NCI-H2107 treated with DMSO at 0.1 percent for 48 hours (cell line): ENCODE results near the gene FOXC2.
A peak's percentile ranks its signal among the peaks of the same experiment; 100 is the strongest.

ENCODE experiments used
- DNase-seq: peaks from one replicate; lab custom pipeline; 2025; ENCODE audit not compliant: unreplicated experiment; lab: John Stamatoyannopoulos, UW

Gene FOXC2

DNA sequence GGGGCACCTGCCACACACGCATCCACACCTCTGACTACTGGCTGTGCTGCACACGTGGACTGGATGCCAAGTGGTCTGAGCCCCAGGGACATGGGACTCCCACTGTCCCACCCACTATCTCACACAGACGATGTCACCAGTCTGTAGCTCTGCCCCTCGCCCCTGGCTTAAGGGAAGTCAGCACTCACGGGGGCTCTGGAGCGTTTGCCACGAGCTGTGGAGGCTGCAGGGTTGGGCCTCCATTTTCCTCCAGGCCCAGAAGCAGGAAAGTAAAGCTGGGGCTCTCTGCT is 34.2 kb upstream of the FOXC2 start:
- no peak for DNase-seq

DNA sequence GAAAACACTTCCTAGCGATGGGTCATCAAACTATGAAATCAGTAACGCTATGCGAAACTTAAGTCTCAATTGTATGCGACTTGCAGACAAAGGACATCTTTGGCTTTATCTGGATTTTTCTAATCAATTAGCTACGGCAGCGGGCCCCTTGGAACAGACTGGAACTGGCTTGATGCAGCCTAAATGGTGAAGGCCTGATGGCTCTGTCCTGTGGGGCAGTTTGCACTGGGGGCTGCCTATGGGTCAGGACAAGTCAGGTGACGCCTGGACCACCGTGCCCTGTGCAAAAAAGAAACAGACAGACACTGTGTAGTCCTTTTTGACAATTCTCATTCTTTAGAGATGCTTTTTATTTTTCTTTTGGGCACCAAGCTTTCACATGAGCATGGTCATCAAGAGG is 33.6 kb upstream of the FOXC2 start:
- no peak for DNase-seq

DNA sequence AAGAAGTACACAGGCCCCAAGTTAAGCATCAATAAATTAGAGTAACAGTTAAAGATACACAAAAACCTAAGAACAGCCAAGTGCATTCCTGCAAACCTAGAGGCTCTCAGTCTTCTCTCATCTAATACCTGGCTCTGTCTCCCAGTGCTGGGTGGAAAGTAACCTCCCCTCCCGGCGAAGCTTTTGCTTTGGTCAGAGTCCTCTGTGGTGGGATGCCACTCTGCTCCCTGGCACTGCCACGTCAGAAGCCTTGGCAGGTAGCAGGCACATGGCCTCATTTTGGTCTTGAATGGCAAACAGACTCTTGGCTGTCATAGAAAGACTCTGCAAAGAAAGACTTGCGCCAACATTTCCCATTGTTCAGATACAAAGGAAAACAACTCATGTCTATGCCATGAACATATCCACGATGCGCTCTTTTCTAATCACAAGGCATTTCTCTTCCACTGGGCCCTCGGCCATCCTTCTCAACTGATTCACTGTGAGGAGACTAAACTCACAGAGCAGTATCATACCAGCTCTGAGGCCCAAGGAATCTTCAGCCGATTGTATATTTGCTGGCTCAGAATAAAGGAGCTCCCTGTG is 32.8 kb upstream of the FOXC2 start:
- DNase-seq, result no peak

DNA sequence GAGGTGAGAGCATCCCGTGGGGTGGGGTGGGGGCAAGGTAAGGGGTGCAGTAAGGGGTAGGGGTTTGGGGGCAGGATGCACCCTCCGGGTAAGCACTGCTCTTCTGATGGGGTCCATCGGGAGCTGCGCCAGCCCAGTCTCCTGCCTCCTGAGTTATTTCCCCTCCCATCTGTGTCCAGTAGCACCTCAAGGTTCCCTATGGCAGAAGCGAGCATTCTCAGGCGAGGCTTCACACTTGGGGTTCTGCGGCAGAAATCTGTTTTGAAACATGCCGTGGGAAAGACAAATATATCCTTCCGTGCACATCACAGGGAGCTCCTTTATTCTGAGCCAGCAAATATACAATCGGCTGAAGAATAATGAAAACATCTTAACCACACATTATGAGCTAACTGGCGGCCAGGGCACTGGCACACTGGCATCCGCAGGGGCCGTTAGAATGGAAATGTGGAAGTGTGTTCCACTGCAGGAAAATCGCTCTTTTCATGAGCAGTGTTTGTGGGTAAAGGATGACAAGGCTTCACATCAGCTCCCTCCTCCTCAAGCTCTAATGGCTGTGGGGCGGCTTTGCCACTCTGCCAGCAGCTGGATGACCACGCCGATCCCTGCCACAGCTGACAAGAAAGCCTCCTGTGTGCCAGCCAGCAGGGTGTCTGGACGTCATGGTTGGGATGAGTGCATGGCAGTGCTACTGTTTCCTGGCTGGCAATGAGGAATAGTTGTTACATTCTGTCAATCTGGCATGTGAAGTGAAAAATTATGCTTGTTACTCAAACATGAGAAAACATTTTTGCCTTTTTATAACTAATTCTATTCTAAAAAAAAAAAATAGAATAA is 31.6 kb upstream of the FOXC2 start:
- DNase-seq, result no peak

DNA sequence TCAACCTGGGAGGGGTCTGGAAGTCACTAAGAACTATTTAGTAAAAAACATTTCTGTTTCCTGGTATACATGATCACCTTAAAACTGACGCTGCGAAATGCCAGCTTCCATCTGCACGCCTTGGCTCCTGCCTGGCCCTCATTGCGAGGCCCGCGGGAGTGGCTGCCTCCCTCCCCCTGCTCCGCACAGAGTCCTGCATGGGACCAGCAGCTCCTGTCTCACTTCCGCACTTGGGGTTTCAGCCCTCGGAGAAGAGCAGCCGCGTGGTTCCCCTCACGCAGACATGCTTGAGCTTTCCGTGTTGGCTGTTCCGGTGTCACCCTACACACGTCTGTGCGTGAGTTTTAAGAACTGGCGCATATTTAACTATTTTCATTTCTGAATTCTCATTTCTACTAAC is 30.0 kb upstream of the FOXC2 start:
- no peak for DNase-seq

DNA sequence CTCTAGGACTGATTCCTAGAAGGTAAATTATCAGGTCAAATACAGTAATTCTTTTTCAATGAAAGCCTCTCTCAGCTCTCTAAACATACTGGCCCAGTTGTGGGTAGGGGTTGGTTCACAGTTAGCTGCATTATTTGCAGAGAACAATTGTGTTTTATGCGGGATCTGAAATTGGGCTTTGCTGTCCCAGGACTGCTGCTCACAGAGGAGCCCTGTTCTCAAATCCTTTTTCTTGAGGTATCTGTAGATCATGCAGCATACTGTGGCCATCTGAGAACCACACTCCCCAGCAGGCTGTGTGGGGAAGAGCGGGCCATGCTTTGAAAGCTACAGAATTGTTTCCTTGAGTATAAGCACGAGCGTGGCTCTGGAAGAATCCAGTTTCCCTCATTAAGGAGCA is 29.1 kb upstream of the FOXC2 start:
- no peak for DNase-seq

DNA sequence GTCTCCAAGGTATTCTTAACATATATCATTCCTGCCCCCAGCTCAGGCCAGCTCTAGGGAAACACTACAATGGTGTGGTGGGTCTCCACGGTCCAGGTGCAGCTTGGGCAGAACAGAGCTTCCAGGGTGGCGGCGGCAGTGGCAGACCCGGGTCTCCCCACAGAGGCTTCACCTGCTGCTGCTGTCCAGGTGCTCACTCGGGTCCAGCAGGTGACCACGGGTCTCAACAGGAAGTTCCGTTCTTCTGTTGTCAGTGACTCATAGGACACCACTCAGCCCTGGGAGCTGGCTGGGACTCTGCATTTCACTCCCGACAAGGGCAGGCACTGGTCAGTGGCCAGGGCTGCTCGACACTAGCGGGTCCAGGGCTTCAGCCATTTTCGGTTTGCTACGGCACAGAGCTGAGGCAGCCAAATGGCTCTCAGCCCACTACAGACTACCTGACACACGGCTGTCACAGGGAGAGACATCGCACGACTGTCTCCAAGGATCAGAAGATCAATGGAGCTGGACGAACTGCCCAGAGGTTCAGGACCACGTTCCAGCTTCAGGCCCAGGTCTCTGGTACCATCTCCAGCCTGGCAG is 28.3 kb upstream of the FOXC2 start:
- no peak for DNase-seq

DNA sequence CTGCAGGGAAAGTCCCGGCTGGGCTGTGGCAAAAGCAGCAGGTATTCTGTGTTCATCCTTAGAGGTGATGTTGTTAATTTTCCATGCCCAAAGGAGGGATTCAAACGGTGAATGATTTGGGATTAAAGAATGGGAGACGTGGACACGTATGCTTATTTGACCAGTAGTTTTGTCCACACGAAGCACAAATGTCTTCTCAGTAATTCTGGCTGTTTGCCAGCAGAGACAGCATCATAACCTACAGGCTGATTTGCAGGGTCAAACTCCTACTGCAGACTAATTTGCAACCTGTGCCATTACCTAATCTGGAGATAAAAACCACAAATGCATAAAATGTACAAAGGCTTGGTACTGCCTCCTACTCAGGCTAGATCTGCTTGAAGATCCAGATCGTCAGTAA is 25.7 kb upstream of the FOXC2 start:
- no peak for DNase-seq

DNA sequence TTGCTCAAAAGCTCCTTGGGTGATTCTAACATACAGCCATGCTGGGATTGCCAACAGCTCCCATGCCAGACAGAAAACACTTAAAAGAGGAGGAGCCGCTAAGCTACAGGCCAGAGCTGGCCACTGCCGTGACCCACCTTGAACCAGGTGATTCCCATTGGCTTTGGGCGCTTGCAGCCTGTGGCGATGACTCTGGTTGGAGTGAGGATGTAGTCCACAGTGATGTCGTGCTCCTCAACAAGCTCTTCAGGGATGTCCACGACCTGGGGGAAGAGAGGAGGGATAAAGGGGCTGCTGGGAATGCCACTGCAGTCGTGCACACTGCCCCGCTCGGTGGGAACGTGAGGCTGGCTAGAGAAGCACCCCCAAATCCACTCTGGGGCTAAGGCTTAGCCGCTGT is 25.1 kb upstream of the FOXC2 start:
- no peak for DNase-seq

DNA sequence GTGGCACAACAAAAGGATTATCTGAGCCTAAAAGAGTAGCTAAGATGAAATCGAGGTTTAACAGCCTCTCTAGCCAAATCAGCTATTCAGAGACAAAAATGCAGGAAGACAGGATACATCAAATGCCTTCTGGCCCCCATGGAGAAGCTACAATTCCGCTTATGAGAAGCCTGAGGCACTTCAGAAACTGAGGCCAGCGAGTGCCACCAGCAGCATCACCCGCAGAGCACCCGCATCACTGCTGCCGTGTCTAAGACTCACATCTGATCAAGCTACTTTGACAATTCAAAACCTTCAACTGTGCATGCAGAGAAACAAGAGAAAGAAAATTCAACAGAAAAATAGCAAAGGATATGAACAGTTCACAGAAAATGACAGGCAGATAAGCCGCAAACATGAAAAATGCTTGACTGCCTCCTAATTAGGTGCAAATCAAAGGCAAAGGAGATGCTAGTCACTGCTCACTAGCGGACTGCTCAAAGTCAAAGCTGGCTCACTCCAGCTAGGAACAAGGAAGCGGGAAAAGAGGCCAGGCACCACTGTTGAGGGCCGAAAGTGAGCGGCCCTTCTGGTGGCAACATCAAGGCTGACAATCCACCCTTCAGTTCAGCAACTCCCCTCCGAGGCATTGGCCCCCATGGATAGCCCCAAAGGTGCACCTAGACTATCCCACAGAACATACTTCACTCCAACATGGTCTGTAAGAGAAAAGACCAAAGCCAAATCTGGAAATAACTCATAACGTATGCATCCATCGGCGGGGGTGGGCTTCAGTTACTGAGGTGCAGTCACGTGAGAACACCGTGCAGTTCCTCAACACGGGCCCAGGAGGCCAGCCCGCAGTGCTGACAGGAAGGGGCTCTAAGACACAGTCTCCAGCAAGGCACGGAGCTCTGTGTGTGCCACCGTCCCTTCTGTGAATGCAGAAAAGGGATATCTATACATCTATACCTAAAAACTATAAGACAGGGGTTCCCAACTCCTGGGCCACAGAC is 23.6 kb upstream of the FOXC2 start:
- DNase-seq, result no peak

DNA sequence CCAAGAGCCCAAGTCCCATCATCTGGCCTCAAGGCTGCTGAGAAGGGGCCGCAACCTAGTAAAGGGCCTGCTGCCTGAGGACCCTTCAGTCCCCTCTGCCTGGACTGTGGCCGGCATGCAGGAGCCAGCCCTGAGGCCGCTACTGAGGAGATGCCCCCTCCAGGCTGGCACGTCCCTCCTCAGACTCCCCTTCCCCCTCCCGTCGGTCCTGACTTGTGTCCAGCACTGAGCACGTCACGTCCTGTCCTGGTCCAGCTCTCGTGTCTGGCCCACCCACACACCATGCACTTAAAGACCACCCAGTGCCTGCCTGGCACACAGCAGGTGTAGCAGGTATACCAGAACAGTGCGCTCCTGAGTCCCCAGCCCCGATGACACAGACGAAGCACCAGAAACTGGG is 21.1 kb upstream of the FOXC2 start:
- DNase-seq, result no peak

DNA sequence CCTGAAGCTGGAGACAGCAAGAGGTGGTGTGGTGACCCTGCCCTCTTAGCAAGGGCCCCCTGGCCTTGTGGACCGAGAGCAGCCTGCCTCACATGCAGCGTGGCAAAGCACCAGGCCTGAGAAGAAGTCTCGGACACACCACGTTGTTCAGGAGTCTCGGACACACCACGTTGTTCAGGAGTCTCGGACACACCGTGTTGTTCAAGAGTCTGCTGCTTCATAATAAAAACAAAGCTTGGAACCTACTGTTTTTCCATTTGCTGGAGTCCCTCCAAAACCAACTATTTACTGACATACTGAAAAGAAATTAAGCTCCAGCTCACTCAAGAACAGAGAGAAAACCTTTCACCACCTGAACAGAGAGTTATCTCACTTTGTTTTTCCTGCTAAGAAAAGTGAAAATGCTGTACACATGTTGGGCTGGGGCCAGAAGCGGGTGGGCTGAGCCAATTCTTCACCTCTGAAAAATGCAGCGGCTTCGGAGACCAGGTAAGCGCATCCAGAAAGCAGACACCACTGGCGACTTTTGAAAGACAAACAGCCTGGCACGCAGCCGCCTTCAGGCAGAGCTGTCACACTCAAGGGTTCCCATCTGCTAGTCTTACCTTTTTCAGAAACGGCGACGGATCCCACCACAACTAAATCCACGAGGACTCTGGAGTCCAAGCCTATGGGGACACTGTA is 20.5 kb upstream of the FOXC2 start:
- DNase-seq, result no peak

DNA sequence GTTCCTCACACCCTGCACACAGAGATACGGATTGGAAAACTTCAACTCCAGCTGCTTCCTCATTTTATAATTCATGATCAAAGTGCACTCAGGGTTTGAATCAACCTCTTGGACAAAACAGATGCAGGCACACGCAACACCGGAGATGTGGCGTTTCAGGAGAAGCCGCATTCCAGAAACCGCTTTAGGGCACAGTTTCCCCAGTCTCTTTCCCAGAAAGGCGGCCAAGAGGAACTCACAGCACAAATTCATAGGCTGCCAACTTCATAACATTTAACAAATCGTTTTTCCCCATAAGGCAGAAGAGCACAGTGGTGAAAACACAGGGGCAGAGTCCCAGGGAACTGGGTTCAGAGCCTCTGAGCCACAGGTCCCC is 20.0 kb upstream of the FOXC2 start:
- DNase-seq, result no peak

DNA sequence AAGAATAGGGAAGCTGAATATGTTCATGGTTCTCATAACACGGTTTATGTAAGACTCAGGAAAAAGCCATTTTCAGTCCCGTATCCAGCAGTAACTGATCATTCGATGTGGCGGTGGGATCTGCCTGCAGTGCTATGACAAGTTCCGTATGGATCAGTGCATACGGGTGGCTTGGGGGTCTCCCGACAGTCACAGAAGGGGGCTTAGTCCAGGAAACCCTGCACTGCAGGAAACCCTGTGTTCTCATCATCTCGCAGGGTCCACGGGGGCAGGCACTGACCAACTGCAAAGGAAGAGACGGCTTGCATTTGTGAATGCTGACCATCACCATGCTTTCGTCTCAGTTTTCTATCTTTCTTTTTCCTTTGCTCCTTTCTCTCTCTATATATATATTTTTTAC is 19.3 kb upstream of the FOXC2 start:
- DNase-seq, result no peak

DNA sequence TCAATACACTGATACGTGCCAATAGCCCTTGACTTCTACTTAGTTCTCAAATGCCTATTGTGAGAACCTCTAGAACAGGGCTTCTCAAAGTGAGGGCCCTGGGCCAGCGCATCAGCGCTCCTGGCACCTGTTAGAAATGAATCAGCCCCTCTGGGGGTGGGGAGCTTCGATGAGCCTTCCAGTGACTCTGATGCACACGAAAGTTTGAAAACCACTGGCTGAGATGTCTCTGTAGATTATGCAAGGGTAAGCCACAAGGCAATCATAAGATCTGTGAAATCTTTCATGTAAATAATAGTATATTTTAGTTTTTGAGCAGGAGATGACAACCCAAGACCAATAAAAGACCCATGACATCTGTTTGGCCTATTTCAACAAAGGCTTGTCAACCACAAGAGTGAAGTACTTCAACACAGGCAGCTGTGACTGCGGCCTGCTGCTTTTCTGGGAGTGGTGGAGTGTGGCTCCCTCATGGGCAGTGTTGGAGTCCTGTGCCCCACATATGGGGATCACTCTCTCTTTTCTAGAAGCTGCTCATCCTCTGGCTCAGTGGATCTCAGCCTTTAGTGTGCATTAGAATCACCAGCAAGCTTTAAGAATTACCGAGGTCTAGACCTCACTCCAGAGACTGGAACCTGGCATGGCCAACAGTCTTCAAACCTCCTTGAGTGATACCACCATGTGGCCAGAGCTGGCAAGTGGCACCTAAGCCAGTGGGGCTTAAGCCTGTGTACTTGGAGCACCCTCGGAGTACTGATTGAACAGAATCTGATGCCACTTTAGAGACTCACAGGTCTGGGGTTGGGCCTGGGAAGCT is 17.3 kb upstream of the FOXC2 start:
- no peak for DNase-seq

DNA sequence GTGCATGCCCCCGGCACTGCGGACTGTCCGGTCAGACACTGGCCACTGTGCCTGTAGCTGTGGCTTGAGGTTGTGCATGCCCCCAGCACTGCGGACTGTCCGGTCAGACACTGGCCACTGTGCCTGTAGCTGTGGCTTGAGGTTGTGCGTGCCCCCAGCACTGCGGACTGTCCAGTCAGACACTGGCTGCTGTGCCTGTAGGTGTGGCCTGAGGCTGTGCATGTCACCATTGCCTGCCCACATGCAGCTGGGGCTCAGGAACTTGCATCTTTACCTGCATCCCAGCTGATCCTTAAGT is 16.8 kb upstream of the FOXC2 start:
- DNase-seq, result no peak

DNA sequence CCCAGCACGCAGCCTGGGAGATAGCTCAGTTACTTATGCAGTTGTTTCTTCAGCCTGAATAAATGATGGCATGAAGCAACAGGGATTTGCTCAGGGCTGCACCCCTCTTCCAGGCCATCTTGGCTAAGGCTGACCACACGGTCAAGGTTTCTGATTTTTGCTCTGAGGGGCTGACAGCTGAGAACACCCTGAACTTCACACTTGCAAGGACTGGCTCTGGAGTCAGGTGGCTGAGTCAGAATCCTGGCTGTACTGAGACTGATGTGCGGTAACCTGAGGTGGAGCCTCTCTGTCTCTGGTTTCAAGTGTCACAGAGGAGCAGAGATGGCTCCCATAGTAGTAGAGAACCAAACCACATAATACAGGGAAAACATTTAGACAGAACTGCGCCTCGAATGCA is 16.3 kb upstream of the FOXC2 start:
- DNase-seq, result peak; percentile 4

DNA sequence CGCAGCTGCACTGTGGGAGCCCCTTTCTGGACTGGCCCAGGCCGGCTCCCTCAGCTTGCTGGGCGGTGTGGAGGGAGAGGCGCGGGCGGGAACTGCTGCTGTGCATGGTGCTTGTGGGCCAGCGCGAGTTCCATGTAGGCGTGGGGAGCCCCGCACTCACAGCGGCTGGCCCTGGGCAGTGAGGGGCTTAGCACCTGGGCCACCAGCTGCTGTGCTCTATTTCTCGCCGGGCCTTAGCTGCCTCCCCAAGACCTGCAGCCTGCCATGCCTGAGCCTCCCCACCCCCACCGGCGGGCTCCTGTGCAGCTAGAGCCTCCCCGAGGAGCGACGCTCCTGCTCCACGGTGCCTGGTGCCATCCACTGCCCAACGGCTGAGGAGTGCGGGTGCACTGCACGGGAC is 13.3 kb upstream of the FOXC2 start:
- DNase-seq, result no peak

DNA sequence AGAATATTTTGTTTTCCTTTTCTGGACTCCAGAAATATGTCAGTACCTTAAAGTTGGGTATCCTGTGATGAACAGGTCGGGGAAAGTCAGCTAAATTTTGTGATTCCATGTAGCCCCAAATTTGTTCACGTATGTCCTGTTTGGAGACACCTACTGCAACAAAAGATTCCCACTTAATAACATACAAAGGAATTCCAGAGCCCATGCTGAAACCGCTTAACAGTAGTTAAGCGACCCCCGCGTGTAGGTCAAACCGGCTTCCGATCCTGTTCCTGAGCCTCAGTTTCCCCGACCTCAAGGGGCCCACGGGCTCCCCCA is 12.1 kb upstream of the FOXC2 start:
- no peak for DNase-seq

DNA sequence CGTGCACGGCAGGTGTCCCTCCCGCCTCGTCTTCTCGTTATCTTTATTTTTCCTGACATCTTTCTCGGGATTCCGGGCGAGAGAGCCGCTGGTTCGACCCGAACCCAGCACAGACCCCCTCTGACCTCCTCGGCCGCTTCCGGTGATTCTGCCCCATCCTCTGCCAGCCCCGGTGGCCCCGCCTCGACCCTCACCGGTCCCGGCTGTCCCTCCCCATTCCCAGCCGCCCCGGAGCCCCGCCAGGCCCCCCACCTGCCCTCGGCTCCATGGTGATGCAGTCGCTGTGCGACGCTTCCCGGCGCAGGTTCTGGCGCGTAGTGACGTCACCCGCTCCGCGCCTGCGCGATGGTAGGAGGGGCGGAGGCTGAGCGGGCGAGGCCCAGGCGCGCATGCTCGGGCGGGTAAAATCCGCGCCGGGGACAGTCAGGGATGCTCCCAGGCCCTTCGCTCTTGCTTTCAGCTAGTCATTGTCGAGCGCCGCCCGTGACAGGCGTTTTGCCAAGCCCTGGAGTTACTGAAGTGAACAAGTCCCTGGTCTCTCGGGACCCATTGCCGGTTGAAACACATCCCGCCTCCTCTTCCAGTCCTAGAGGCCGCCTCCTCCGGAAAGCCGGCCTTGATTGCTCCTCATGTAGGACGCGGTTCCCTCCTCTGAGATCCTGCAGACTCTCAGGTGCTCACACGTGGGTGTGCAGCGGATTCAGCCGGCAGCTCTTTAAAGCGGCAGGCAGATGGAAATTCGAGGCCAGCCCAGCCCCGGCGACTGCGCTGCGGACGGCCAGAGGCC is 11.5 kb upstream of the FOXC2 start, which contains the start of gene MTHFSD:
MTHFSD (minus strand) TSS at position 319 of the 787 bp plus-strand sequence; CDS start at position 268, 51 bp downstream.
- peak; percentile 60 for DNase-seq
